ENCODE data around the gene RHEX.
"Not testable (repeated sequence)": the region's sequence is repeated elsewhere in the genome, so short reads cannot be mapped to it uniquely, and the experiment has no call there.

The RHEX gene

GRCh38 chr1:206052919-206053610 lies at the start of gene RHEX:
Gene RHEX, plus strand, starts transcription at chr1:206053173. Its CDS starts 44,656 bp downstream, at chr1:206097829.
- DNase-seq (ENCODE audit: low read depth) = not testable (repeated sequence)

GRCh38 chr1:206003854-206004800 lies 48.8 kb upstream of the RHEX start:
- TF ChIP-seq CTCF (IDR thresholded peaks at IDR 0.05; ENCODE audit: insufficient read depth, low read depth, low read length, missing control alignments) = no peak
- peak overlapping the region; percentile 93 for H3K4me3 ChIP-seq (ENCODE audit: low read length)
- DNase-seq (ENCODE audit: low read depth) = peak; percentile 14

More at GRCh38 chr1:206052919-206053610, at the start of gene RHEX:
- H3K4me3 ChIP-seq (ENCODE audit: low read length) = not testable (repeated sequence)

GRCh38 chr1:206004826-206005225 lies 48.1 kb upstream of the RHEX start:
- peak; percentile 96 for DNase-seq (ENCODE audit: low read depth)
- no peak for TF ChIP-seq CTCF (IDR thresholded peaks at IDR 0.05; ENCODE audit: insufficient read depth, low read depth, low read length, missing control alignments)
- H3K4me3 ChIP-seq (ENCODE audit: low read length) = peak overlapping the region; percentile 41

- H3K4me3 ChIP-seq (ENCODE audit: low read length) = no peak overlapping the region
- DNase-seq (ENCODE audit: low read depth) = peak; percentile 30
- no peak for TF ChIP-seq CTCF (IDR thresholded peaks at IDR 0.05; ENCODE audit: insufficient read depth, low read depth, low read length, missing control alignments)
These were observed 47.7 kb upstream of the RHEX start for GRCh38 chr1:206005234-206005633.

GRCh38 chr1:206005778-206006180 lies 47.2 kb upstream of the RHEX start:
- H3K4me3 ChIP-seq (ENCODE audit: low read length) = no peak overlapping the region
- TF ChIP-seq CTCF (IDR thresholded peaks at IDR 0.05; ENCODE audit: insufficient read depth, low read depth, low read length, missing control alignments) = no peak
- DNase-seq (ENCODE audit: low read depth) = no peak

GRCh38 chr1:206006946-206007345 lies 46.0 kb upstream of the RHEX start:
- no peak overlapping the region for H3K4me3 ChIP-seq (ENCODE audit: low read length)
- TF ChIP-seq CTCF (IDR thresholded peaks at IDR 0.05; ENCODE audit: insufficient read depth, low read depth, low read length, missing control alignments) = no peak
- no peak for DNase-seq (ENCODE audit: low read depth)

- no peak for TF ChIP-seq CTCF (IDR thresholded peaks at IDR 0.05; ENCODE audit: insufficient read depth, low read depth, low read length, missing control alignments)
- no peak for DNase-seq (ENCODE audit: low read depth)
- H3K4me3 ChIP-seq (ENCODE audit: low read length) = no peak overlapping the region
These were observed 42.9 kb upstream of the RHEX start for GRCh38 chr1:206010060-206010459.

Data from epithelial cell of esophagus (primary cell).